Panc1 (cell line): ENCODE results near the gene GAS2. TPM values are rescaled to one million over a fixed set of nuclear protein-coding genes. Genes with fewer than 3 reads are reported as not detected.

Source experiments
- ATAC-seq: fragments of 200-7000 bp; cut with Tn5 transposase; 2 replicates; pipeline ENCODE4 v1.9.1; 2020; ENCODE audit warnings: mild to moderate bottlenecking, moderate library complexity
- BruUV-seq: library from RNA; stranded (reverse); fragments of 400-500 nt; replicated peaks from 2 replicates; lab custom pipeline; 2021; lab: Mats Ljungman, UMichigan
- CTCF ChIA-PET: fragments of 300-600 bp; sonication (Branson Sonifier 250); formaldehyde crosslinking; loops from one replicate; lab custom pipeline; 2022; ENCODE audit warnings: antibody characterized with exemption; lab: Charles Lee
- POLR2A ChIA-PET: fragments of 300-600 bp; sonication (Branson Sonifier 250); formaldehyde crosslinking; loops from one replicate; lab custom pipeline; 2022; ENCODE audit warnings: antibody characterized with exemption; lab: Charles Lee
- DNase-seq: peaks from one replicate; pipeline ENCODE4 v3.0.0-alpha.2; 2010; ENCODE audit warnings: low read depth, low spot score
- H3K27ac ChIP-seq: 2 replicates; pipeline ENCODE4 v1.5.1; 2011; ENCODE audit warnings: mild to moderate bottlenecking, low read length, inconsistent platforms
- H3K27me3 ChIP-seq: fragments of 200-500 bp; sonication (Bioruptor generic); 2 replicates; pipeline ENCODE4 v1.6.0; 2014; ENCODE audit warnings: low read length, inconsistent platforms; ENCODE audit not compliant: control insufficient read depth, insufficient read depth
- H3K36me3 ChIP-seq: fragments of 200-500 bp; sonication (Bioruptor generic); 2 replicates; pipeline ENCODE4 v1.5.1; 2014; ENCODE audit warnings: inconsistent platforms, mild to moderate bottlenecking, low read length, moderate library complexity; ENCODE audit not compliant: control insufficient read depth, insufficient read depth
- H3K4me1 ChIP-seq: 2 replicates; pipeline ENCODE4 v1.5.1; 2011; ENCODE audit warnings: inconsistent platforms, mild to moderate bottlenecking, low read length, moderate library complexity; ENCODE audit not compliant: control insufficient read depth, insufficient read depth
- H3K4me3 ChIP-seq, 2 experiments: 2 replicates each; pipeline ENCODE4 v1.5.1; 2011 to 2012; ENCODE audit warnings: low read depth in 2 of 2, low read length in 2 of 2, mild to moderate bottlenecking in 2 of 2, inconsistent platforms in 1 of 2, moderate library complexity in 1 of 2
- H3K9me3 ChIP-seq: fragments of 200-500 bp; sonication (Bioruptor generic); 2 replicates; pipeline ENCODE4 v1.5.1; 2014; ENCODE audit warnings: low read depth, mild to moderate bottlenecking, inconsistent platforms, low read length, moderate library complexity; ENCODE audit not compliant: control insufficient read depth, insufficient read depth
- POLR2AphosphoS5 ChIP-seq: IDR thresholded peaks from 2 replicates; pipeline ENCODE4 v1.6.1; 2012; ENCODE audit warnings: mild to moderate bottlenecking, low read depth, low read length, moderate library complexity
- SIN3A ChIP-seq: IDR thresholded peaks from 2 replicates; pipeline ENCODE4 v1.6.1; 2012; ENCODE audit warnings: low read depth, mild to moderate bottlenecking, low read length, moderate library complexity, borderline replicate concordance; ENCODE audit not compliant: insufficient read depth
- TCF7L2 ChIP-seq: IDR thresholded peaks from 2 replicates; pipeline ENCODE4 v1.6.1; 2011; ENCODE audit warnings: mild to moderate bottlenecking, low read depth, low read length, inconsistent platforms
- in situ Hi-C: cut with HindIII; loops from 2 replicates; pipeline ENCODE4 v1.10.0; 2016; ENCODE audit warnings: low sequenced_read_pairs, low pct_unique_long_range_greater_than_20kb
- intact Hi-C: fragments of 100-400 bp; cut with micrococcal nuclease; formaldehyde crosslinking; loops from one replicate; pipeline ENCODE4 v1.10.0; 2022; ENCODE audit not compliant: unreplicated experiment
- total RNA-seq: library from RNA; stranded (reverse); gene quantifications from one replicate; pipeline ENCODE4 v1.2.1, GENCODE V29; 2021; ENCODE audit not compliant: unreplicated experiment
- TF ChIP-seq, protein P1 (sequence below): fragments of 450-650 bp; IDR thresholded peaks from 2 replicates; pipeline ENCODE4 v1.5.1; 2017; ENCODE audit warnings: mild to moderate bottlenecking
- TF ChIP-seq, protein P2 (sequence below), 2 experiments: IDR thresholded peaks; 2 replicates each; pipeline ENCODE4 v1.6.1; 2011 to 2012; ENCODE audit warnings: low read depth in 2 of 2, control low read depth in 1 of 2, low read length in 1 of 2, mild to moderate bottlenecking in 1 of 2, moderate library complexity in 1 of 2; ENCODE audit not compliant: insufficient read depth in 1 of 2

The GAS2 gene
- total RNA-seq, 1 experiment from 2014 or later, result 0.87 TPM

DNA sequence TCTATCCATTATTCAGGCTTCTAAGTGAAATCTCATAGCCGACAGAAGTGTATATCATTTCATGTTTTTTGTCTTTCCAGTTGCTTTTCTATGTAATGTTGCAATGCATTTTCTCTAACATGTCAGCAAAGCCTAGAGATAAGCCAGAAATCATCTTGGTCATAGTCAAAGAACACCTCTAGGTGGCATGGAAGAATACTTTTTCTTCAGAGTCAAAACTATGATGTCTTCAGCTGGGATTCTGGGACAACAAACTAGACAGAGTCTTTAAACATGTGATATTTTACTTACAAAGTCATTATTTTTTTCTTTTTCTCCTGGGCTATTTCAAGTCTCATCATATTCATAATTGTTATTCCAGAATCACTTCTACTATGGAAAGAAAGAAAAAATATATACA, 4.4 kb downstream of the GAS2 start:
- no peak for ATAC-seq
- CTCF ChIA-PET, result no interaction called here
- H3K27me3 ChIP-seq, result peaks cover 17% of the 10 kb centered on the region
- peak; percentile 25 for DNase-seq
- no peaks in the 10 kb centered on the region for H3K4me1 ChIP-seq
- H3K27ac ChIP-seq, result no peak overlapping the region
- H3K36me3 ChIP-seq, result no peaks in the 10 kb centered on the region
- POLR2A ChIA-PET, result no interaction called here
- TF ChIP-seq POLR2AphosphoS5, result no peak
- TF ChIP-seq, protein P1, sequence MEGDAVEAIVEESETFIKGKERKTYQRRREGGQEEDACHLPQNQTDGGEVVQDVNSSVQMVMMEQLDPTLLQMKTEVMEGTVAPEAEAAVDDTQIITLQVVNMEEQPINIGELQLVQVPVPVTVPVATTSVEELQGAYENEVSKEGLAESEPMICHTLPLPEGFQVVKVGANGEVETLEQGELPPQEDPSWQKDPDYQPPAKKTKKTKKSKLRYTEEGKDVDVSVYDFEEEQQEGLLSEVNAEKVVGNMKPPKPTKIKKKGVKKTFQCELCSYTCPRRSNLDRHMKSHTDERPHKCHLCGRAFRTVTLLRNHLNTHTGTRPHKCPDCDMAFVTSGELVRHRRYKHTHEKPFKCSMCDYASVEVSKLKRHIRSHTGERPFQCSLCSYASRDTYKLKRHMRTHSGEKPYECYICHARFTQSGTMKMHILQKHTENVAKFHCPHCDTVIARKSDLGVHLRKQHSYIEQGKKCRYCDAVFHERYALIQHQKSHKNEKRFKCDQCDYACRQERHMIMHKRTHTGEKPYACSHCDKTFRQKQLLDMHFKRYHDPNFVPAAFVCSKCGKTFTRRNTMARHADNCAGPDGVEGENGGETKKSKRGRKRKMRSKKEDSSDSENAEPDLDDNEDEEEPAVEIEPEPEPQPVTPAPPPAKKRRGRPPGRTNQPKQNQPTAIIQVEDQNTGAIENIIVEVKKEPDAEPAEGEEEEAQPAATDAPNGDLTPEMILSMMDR, result peak; percentile 19; the same call in 1 of the 2 replicates
- no peak overlapping the region for H3K4me3 ChIP-seq
- BruUV-seq, result no TSS peak
- H3K9me3 ChIP-seq, result no peaks in the 10 kb centered on the region
- intact Hi-C loops (no loop called here), in situ Hi-C loops (no loop called here)

DNA sequence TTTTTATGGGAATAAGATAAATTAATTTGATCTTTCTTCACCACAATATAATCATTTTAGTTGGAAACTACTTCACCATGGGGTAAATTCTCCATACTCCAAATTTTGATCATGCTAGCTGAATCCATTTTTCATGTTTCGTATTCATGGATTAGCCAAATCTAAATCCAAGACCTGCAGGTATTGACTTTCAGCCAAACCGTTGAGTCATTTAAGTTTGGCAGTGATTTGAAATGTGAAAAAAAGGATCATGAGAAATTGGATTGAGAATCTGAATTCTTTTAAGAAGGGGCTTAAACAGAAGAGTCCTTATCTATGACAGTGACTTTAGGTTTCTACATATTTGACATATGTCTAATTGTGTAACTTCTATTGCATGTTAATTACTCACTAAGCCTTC, 5.3 kb downstream of the GAS2 start:
- no peak for DNase-seq
- H3K27ac ChIP-seq, result no peak overlapping the region
- H3K4me1 ChIP-seq, result no peaks in the 10 kb centered on the region
- H3K9me3 ChIP-seq, result no peaks in the 10 kb centered on the region
- H3K27me3 ChIP-seq, result peaks cover 12% of the 10 kb centered on the region
- ATAC-seq, result no peak
- H3K4me3 ChIP-seq, result no peak overlapping the region
- BruUV-seq, result no TSS peak
- no peak for TF ChIP-seq POLR2AphosphoS5
- TF ChIP-seq, protein P2, sequence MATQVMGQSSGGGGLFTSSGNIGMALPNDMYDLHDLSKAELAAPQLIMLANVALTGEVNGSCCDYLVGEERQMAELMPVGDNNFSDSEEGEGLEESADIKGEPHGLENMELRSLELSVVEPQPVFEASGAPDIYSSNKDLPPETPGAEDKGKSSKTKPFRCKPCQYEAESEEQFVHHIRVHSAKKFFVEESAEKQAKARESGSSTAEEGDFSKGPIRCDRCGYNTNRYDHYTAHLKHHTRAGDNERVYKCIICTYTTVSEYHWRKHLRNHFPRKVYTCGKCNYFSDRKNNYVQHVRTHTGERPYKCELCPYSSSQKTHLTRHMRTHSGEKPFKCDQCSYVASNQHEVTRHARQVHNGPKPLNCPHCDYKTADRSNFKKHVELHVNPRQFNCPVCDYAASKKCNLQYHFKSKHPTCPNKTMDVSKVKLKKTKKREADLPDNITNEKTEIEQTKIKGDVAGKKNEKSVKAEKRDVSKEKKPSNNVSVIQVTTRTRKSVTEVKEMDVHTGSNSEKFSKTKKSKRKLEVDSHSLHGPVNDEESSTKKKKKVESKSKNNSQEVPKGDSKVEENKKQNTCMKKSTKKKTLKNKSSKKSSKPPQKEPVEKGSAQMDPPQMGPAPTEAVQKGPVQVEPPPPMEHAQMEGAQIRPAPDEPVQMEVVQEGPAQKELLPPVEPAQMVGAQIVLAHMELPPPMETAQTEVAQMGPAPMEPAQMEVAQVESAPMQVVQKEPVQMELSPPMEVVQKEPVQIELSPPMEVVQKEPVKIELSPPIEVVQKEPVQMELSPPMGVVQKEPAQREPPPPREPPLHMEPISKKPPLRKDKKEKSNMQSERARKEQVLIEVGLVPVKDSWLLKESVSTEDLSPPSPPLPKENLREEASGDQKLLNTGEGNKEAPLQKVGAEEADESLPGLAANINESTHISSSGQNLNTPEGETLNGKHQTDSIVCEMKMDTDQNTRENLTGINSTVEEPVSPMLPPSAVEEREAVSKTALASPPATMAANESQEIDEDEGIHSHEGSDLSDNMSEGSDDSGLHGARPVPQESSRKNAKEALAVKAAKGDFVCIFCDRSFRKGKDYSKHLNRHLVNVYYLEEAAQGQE (IDR thresholded peaks at IDR 0.05; ENCODE audit: insufficient read depth in 1 of 2, low read depth in 2 of 2, low read length in 1 of 2), result no peak
- TF ChIP-seq, protein P1, result no peak
- TF ChIP-seq TCF7L2, result no peak
- no peak for TF ChIP-seq SIN3A
- no peaks in the 10 kb centered on the region for H3K36me3 ChIP-seq
- POLR2A ChIA-PET, result no interaction called here
- in situ Hi-C loops (no loop called here), intact Hi-C loops (no loop called here)
- CTCF ChIA-PET, result no interaction called here
